Measurements from ENCODE around the gene CATSPER4.

GRCh38 chr1:26155370-26156284 lies 34.8 kb upstream of the CATSPER4 start:
- TF ChIP-seq POLR2A (IDR thresholded peaks at IDR 0.05) = no peak
- no peak for TF ChIP-seq CTCF (IDR thresholded peaks at IDR 0.05)
- TF ChIP-seq EP300 (IDR thresholded peaks at IDR 0.05) = peak in 1 of 2 donors; percentile 38
